Endothelial cell of umbilical vein (primary cell): ENCODE measurements around the gene C16orf78. TPM values are rescaled to one million over a fixed set of nuclear protein-coding genes. Genes with fewer than 3 reads are reported as not detected.

Experiments used
- BruUV-seq: library from RNA; stranded (reverse); fragments of 400-500 nt; replicated peaks from 2 replicates; lab custom pipeline; 2021; lab: Mats Ljungman, UMichigan
- CTCF ChIA-PET: fragments of 300-600, 350-600 bp; sonication (Branson Sonifier 250); formaldehyde crosslinking; loops from one replicate; lab custom pipeline; 2021; ENCODE audit warnings: antibody characterized with exemption, inconsistent platforms; lab: Charles Lee
- POLR2A ChIA-PET: fragments of 300-600, 350-600 bp; sonication (Branson Sonifier 250); formaldehyde crosslinking; loops from one replicate; lab custom pipeline; 2021; ENCODE audit warnings: antibody characterized with exemption, inconsistent platforms; lab: Charles Lee
- DNase-seq: peaks from one replicate; pipeline ENCODE4 v3.0.0-alpha.2; 2011; ENCODE audit warnings: low read depth, low spot score
- FAIRE-seq: peaks from 2 replicates; lab custom pipeline; 2011; peaks lifted over from hg19 to GRCh38; lab: Jason Lieb, UNC
- H2AFZ ChIP-seq: 2 replicates; pipeline ENCODE4 v1.6.0; 2012; ENCODE audit warnings: low read depth, low read length, control low read depth, inconsistent platforms
- H3K27ac ChIP-seq: 2 replicates; pipeline ENCODE4 v1.5.1; 2011; ENCODE audit warnings: low read depth, mild to moderate bottlenecking, control low read depth, low read length, moderate library complexity; ENCODE audit not compliant: insufficient read depth
- H3K27me3 ChIP-seq, 2 experiments: 2 replicates each; pipeline versions ENCODE4 v1.6.0 to v1.6.1; 2011; ENCODE audit warnings: low read length in 2 of 2, mixed read lengths in 1 of 2; ENCODE audit not compliant: control insufficient read depth in 2 of 2, insufficient read depth in 2 of 2
- H3K36me3 ChIP-seq, 2 experiments: 2 replicates in 1 of 2; 3 replicates in 1 of 2; pipeline ENCODE4 v1.5.1; 2011; ENCODE audit warnings: low read length in 2 of 2, mild to moderate bottlenecking in 1 of 2, moderate library complexity in 1 of 2; ENCODE audit not compliant: control insufficient read depth in 2 of 2, insufficient read depth in 2 of 2; ENCODE audit errors: extremely low read depth in 1 of 2
- H3K4me1 ChIP-seq: 3 replicates; pipeline ENCODE4 v1.5.1; 2011; ENCODE audit warnings: mild to moderate bottlenecking, low read length; ENCODE audit not compliant: control insufficient read depth, insufficient read depth; ENCODE audit errors: extremely low read depth
- H3K4me2 ChIP-seq: 2 replicates; pipeline ENCODE4 v1.6.1; 2011; ENCODE audit warnings: low read length, control low read depth, mixed read lengths; ENCODE audit not compliant: insufficient read depth
- H3K4me3 ChIP-seq, 3 experiments: fragments of 200-600 bp in 1 of 3; sonication (generic), shearing (Covaris generic) in 1 of 3; replicated peaks in 1 of 3; 2 replicates each; pipeline ENCODE4 v1.5.1; 2011 to 2016; ENCODE audit warnings: control low read depth in 3 of 3, low read length in 3 of 3, mild to moderate bottlenecking in 2 of 3, inconsistent platforms in 1 of 3, low read depth in 1 of 3, moderate library complexity in 1 of 3; ENCODE audit not compliant: insufficient read depth in 1 of 3
- H3K79me2 ChIP-seq: 2 replicates; pipeline ENCODE4 v1.6.0; 2012; ENCODE audit warnings: low read length, inconsistent platforms; ENCODE audit not compliant: control insufficient read depth, insufficient read depth
- H3K9ac ChIP-seq: replicated peaks from 2 replicates; pipeline ENCODE3; 2011; ENCODE audit warnings: low read length, control low read depth; ENCODE audit not compliant: insufficient read depth; ENCODE audit errors: extremely low read depth
- H3K9me1 ChIP-seq: replicated peaks from 3 replicates; pipeline ENCODE4 v1.6.0; 2011; ENCODE audit warnings: mild to moderate bottlenecking, low read length; ENCODE audit not compliant: control insufficient read depth, insufficient read depth; ENCODE audit errors: extremely low read depth
- H3K9me3 ChIP-seq: replicated peaks from 2 replicates; pipeline ENCODE4 v1.5.1; 2012; ENCODE audit warnings: low read length, inconsistent platforms; ENCODE audit not compliant: control insufficient read depth, insufficient read depth
- H4K20me1 ChIP-seq: replicated peaks from 2 replicates; pipeline ENCODE3; 2011; ENCODE audit warnings: mild to moderate bottlenecking, low read length; ENCODE audit not compliant: control insufficient read depth, insufficient read depth; ENCODE audit errors: extremely low read depth
- CTCF ChIP-seq, 2 donors: IDR thresholded peaks; 1 replicate in 1 of 2; 2 replicates in 1 of 2; pipeline ENCODE4 v1.5.1; 2011; ENCODE audit warnings: low read length in 2 of 2, mild to moderate bottlenecking in 2 of 2, moderate library complexity in 2 of 2, control low read depth in 1 of 2, inconsistent platforms in 1 of 2, low read depth in 1 of 2; ENCODE audit not compliant: insufficient read depth in 1 of 2; ENCODE audit errors: extremely low read depth in 1 of 2
- EZH2 ChIP-seq: IDR thresholded peaks from 2 replicates; pipeline ENCODE4 v1.6.1; 2012; ENCODE audit warnings: borderline replicate concordance, low read depth, mild to moderate bottlenecking, moderate library complexity, low read length, inconsistent platforms; ENCODE audit not compliant: severe bottlenecking
- FOS ChIP-seq: IDR thresholded peaks from 2 replicates; pipeline ENCODE4 v1.6.1; 2011; ENCODE audit warnings: mild to moderate bottlenecking, low read length, moderate library complexity, borderline replicate concordance; ENCODE audit not compliant: insufficient read depth
- GATA2 ChIP-seq: IDR thresholded peaks from 2 replicates; pipeline ENCODE4 v1.7.0; 2011; ENCODE audit warnings: low read depth, mild to moderate bottlenecking, moderate library complexity, mixed read lengths, low read length; ENCODE audit not compliant: insufficient read length, insufficient read depth
- JUN ChIP-seq: IDR thresholded peaks from 2 replicates; pipeline ENCODE4 v1.6.1; 2011; ENCODE audit warnings: borderline replicate concordance, low read depth; ENCODE audit not compliant: insufficient read length, insufficient read depth
- MAX ChIP-seq: IDR thresholded peaks from 2 replicates; pipeline ENCODE4 v1.6.1; 2011; ENCODE audit not compliant: insufficient read depth, insufficient read length
- MYC ChIP-seq: IDR thresholded peaks from one replicate; pipeline ENCODE4 v1.6.1; 2011; ENCODE audit warnings: mild to moderate bottlenecking, low read depth, low read length
- POLR2A ChIP-seq: IDR thresholded peaks from 2 replicates; pipeline ENCODE4 v1.6.1; 2012; ENCODE audit warnings: low read depth, mild to moderate bottlenecking, control low read depth, low read length
- POLR2AphosphoS5 ChIP-seq: IDR thresholded peaks from 2 replicates; pipeline ENCODE4 v1.6.1; 2012; ENCODE audit warnings: low read depth, mild to moderate bottlenecking, control low read depth, low read length, moderate library complexity; ENCODE audit not compliant: insufficient read depth
- dilution Hi-C: fragments of 300-500 bp; cut with MboI; formaldehyde crosslinking; loops from one replicate; pipeline ENCODE4 v1.15.0; 2019; ENCODE audit warnings: low sequenced_read_pairs; ENCODE audit not compliant: extremely low pct_ligation_motif_present
- intact Hi-C: fragments of 100-400 bp; cut with micrococcal nuclease; formaldehyde crosslinking; loops from one replicate; pipeline ENCODE4 v1.10.0; 2022
- polyA plus RNA-seq, 4 experiments: library from polyadenylated mRNA; depleted of rRNA in 3 of 4; stranded (reverse) in 3 of 4; unstranded in 1 of 4; fragments of >200 nt; gene quantifications; 2 replicates each; pipeline versions ENCODE4 v1.2.1 to v1.2.3, GENCODE V29; 2011 to 2012; ENCODE audit warnings: missing spikeins in 1 of 4
- total RNA-seq: library from RNA; stranded (reverse); gene quantifications from 2 replicates; pipeline ENCODE4 v1.2.3, GENCODE V29; 2021

The C16orf78 gene
- total and polyA plus RNA-seq, 2 donors (not counting 3 experiments of a cell fraction or from before 2014, with no cell fraction given), result not detected

GRCh38 chr16:49365711-49366509 is 7.7 kb upstream of the C16orf78 start:
- no TSS peak for BruUV-seq
- Histone ChIP-seq H2AFZ (no peak overlapping the region), H3K27ac (no peak overlapping the region), H3K4me2 (no peak overlapping the region), H3K9me1 (no peaks in the 10 kb centered on the region), H3K79me2 (no peaks in the 10 kb centered on the region), H3K27me3 (no peaks in the 10 kb centered on the region), H4K20me1 (no peaks in the 10 kb centered on the region), H3K4me1 (no peaks in the 10 kb centered on the region), H3K9me3 (no peaks in the 10 kb centered on the region), H3K4me3 (no peak overlapping the region), H3K36me3 (no peaks in the 10 kb centered on the region), H3K9ac (no peak overlapping the region)
- POLR2A ChIA-PET, result no interaction called here
- TF ChIP-seq GATA2 (no peak), FOS (no peak), MAX (no peak), MYC (no peak), JUN (no peak), EZH2 (no peak), CTCF (IDR thresholded peaks at IDR 0.05; ENCODE audit: extremely low read depth in 1 of 2, insufficient read depth in 1 of 2, low read depth in 1 of 2, low read length in 2 of 2) (no peak), POLR2A (no peak), POLR2AphosphoS5 (no peak)
- dilution Hi-C loops, result no loop called here
- DNase-seq, result no peak
- intact Hi-C loops, result no loop called here
- CTCF ChIA-PET, result no interaction called here
- no peak for FAIRE-seq
